Mesodermal cell (in vitro differentiated cells): ENCODE data around the gene STUB1.

ENCODE experiments used
- H3K27ac ChIP-seq: 2 replicates; pipeline ENCODE4 v1.7.0; 2013; ENCODE audit warnings: mild to moderate bottlenecking, low read depth, low read length, moderate library complexity; ENCODE audit not compliant: severe bottlenecking
- H3K36me3 ChIP-seq: 2 replicates; pipeline ENCODE4 v1.7.1; 2013; ENCODE audit warnings: mild to moderate bottlenecking, low read length, moderate library complexity; ENCODE audit not compliant: control insufficient read depth, insufficient read depth
- H3K4me1 ChIP-seq: one replicate; pipeline ENCODE4 v1.7.1; 2013; ENCODE audit warnings: mild to moderate bottlenecking, low read length; ENCODE audit not compliant: insufficient read depth, control insufficient read depth, poor library complexity, severe bottlenecking
- H3K4me3 ChIP-seq: 2 replicates; pipeline ENCODE4 v1.7.0; 2013; ENCODE audit warnings: low read length, control low read depth, mild to moderate bottlenecking; ENCODE audit not compliant: insufficient read depth, poor library complexity, severe bottlenecking; ENCODE audit errors: extremely low read depth
- H3K9me3 ChIP-seq: 2 replicates; pipeline ENCODE4 v1.7.1; 2013; ENCODE audit warnings: mild to moderate bottlenecking, low read length, moderate library complexity; ENCODE audit not compliant: control insufficient read depth
- WGBS, 2 experiments: methylation state at CpG; one replicate each; pipeline ENCODE4 v1.1.5; 2013; ENCODE audit warnings: missing lambda C conversion rate in 2 of 2; ENCODE audit not compliant: insufficient coverage in 2 of 2; 5-methylcytosine and 5-hydroxymethylcytosine counted together

STUB1 gene

GRCh38 chr16:657487-657886 lies 22.7 kb upstream of the STUB1 start:
- Histone ChIP-seq H3K4me3 (no peak overlapping the region), H3K27ac (no peak overlapping the region), H3K9me3 (no peaks in the 10 kb centered on the region), H3K4me1 (peaks cover 4% of the 10 kb centered on the region), H3K36me3 (peaks cover 21% of the 10 kb centered on the region)
- 95 to 96% methylated on average over 18 to 20 of the region's 22 CpGs for WGBS, 2 experiments

- H3K27ac ChIP-seq, result no peak overlapping the region
- peaks cover 15% of the 10 kb centered on the region for H3K36me3 ChIP-seq
- H3K4me3 ChIP-seq, result no peak overlapping the region
- 93 to 95% methylated on average over 31 to 34 of the region's 35 CpGs for WGBS, 2 experiments
- H3K4me1 ChIP-seq, result peaks cover 4% of the 10 kb centered on the region
- no peaks in the 10 kb centered on the region for H3K9me3 ChIP-seq
Measured at GRCh38 chr16:658679-659571, 21.3 kb upstream of the STUB1 start.

GRCh38 chr16:659618-660017 lies 20.6 kb upstream of the STUB1 start:
- Histone ChIP-seq H3K4me3 (no peak overlapping the region), H3K36me3 (peaks cover 13% of the 10 kb centered on the region), H3K4me1 (peaks cover 4% of the 10 kb centered on the region), H3K27ac (no peak overlapping the region), H3K9me3 (no peaks in the 10 kb centered on the region)
- 88 to 93% methylated on average over 19 to 20 of the region's 20 CpGs for WGBS, 2 experiments

GRCh38 chr16:660132-660458 lies 20.1 kb upstream of the STUB1 start:
- H3K36me3 ChIP-seq, result peaks cover 13% of the 10 kb centered on the region
- H3K9me3 ChIP-seq, result no peaks in the 10 kb centered on the region
- WGBS, 2 experiments, result 75 to 80% methylated on average over 5 to 6 of the region's 6 CpGs
- peaks cover 4% of the 10 kb centered on the region for H3K4me1 ChIP-seq
- no peak overlapping the region for H3K4me3 ChIP-seq
- no peak overlapping the region for H3K27ac ChIP-seq

GRCh38 chr16:660459-661183 lies 19.6 kb upstream of the STUB1 start:
- WGBS, 2 experiments, result 34 to 55% methylated on average over 14 to 30 of the region's 43 CpGs
- Histone ChIP-seq H3K36me3 (peaks cover 13% of the 10 kb centered on the region), H3K27ac (no peak overlapping the region), H3K4me3 (no peak overlapping the region), H3K4me1 (peaks cover 4% of the 10 kb centered on the region), H3K9me3 (no peaks in the 10 kb centered on the region)

GRCh38 chr16:661184-661821 lies 18.9 kb upstream of the STUB1 start:
- WGBS, 2 experiments, result 80 to 88% methylated on average over 28 to 29 of the region's 35 CpGs
- H3K4me3 ChIP-seq, result no peak overlapping the region
- H3K27ac ChIP-seq, result no peak overlapping the region
- H3K9me3 ChIP-seq, result no peaks in the 10 kb centered on the region
- peaks cover 9% of the 10 kb centered on the region for H3K36me3 ChIP-seq
- peaks cover 4% of the 10 kb centered on the region for H3K4me1 ChIP-seq

GRCh38 chr16:662095-662494 lies 18.1 kb upstream of the STUB1 start:
- H3K9me3 ChIP-seq, result no peaks in the 10 kb centered on the region
- 97% methylated on average over 18 to 19 of the region's 19 CpGs for WGBS, 2 experiments
- H3K4me3 ChIP-seq, result no peak overlapping the region
- peaks cover 4% of the 10 kb centered on the region for H3K4me1 ChIP-seq
- peaks cover 9% of the 10 kb centered on the region for H3K36me3 ChIP-seq
- no peak overlapping the region for H3K27ac ChIP-seq

- WGBS, 2 experiments, result 96% methylated on average over 21 of the region's 21 CpGs
- peaks cover 9% of the 10 kb centered on the region for H3K36me3 ChIP-seq
- peaks cover 4% of the 10 kb centered on the region for H3K4me1 ChIP-seq
- no peaks in the 10 kb centered on the region for H3K9me3 ChIP-seq
- H3K27ac ChIP-seq, result no peak overlapping the region
- H3K4me3 ChIP-seq, result no peak overlapping the region
Measured at GRCh38 chr16:662597-662996, 17.6 kb upstream of the STUB1 start.

- Histone ChIP-seq H3K36me3 (peaks cover 29% of the 10 kb centered on the region), H3K27ac (no peak overlapping the region), H3K4me1 (peaks cover 7% of the 10 kb centered on the region), H3K4me3 (no peak overlapping the region), H3K9me3 (no peaks in the 10 kb centered on the region)
- WGBS, 2 experiments, result 89 to 90% methylated on average over 13 of the region's 13 CpGs
Measured at GRCh38 chr16:666572-666971, 13.6 kb upstream of the STUB1 start.

GRCh38 chr16:667113-667779 lies 13.0 kb upstream of the STUB1 start:
- H3K4me1 ChIP-seq, result peaks cover 7% of the 10 kb centered on the region
- no peaks in the 10 kb centered on the region for H3K9me3 ChIP-seq
- no peak overlapping the region for H3K4me3 ChIP-seq
- 91 to 94% methylated on average over 20 to 21 of the region's 22 CpGs for WGBS, 2 experiments
- no peak overlapping the region for H3K27ac ChIP-seq
- H3K36me3 ChIP-seq, result peaks cover 35% of the 10 kb centered on the region
